WTC11 (cell line): ENCODE measurements around the gene SPSB3. TPM values are rescaled to one million over a fixed set of nuclear protein-coding genes. Genes with fewer than 3 reads are reported as not detected.

Experiments used
- ATAC-seq: fragments of 200-7000 bp; cut with Tn5 transposase; 2 replicates; pipeline ENCODE4 v1.10.0; 2021; ENCODE audit warnings: mild to moderate bottlenecking, moderate library complexity
- CTCF ChIA-PET: fragments of 300-600 bp; sonication (Branson Sonifier 250); formaldehyde crosslinking; loops from one replicate; lab custom pipeline; 2021; ENCODE audit warnings: antibody characterized with exemption; lab: Charles Lee
- POLR2A ChIA-PET: fragments of 350-600 bp; sonication (Branson Sonifier 250); formaldehyde crosslinking; loops from one replicate; lab custom pipeline; 2021; ENCODE audit warnings: antibody characterized with exemption; lab: Charles Lee
- DNase-seq: peaks from one replicate; pipeline ENCODE4 v3.0.0; 2021; ENCODE audit warnings: low spot score
- H3K27ac Mint-ChIP-seq: 2 replicates; pipeline ENCODE4 v1.8.0; 2021; ENCODE audit warnings: mixed read lengths
- H3K27me3 Mint-ChIP-seq: 2 replicates; pipeline ENCODE4 v1.8.0; 2021; ENCODE audit warnings: low read depth, mild to moderate bottlenecking, moderate library complexity, mixed read lengths
- H3K36me3 Mint-ChIP-seq: 2 replicates; pipeline ENCODE4 v1.8.0; 2021; ENCODE audit warnings: mixed read lengths
- H3K4me1 Mint-ChIP-seq: 2 replicates; pipeline ENCODE4 v1.8.0; 2022; ENCODE audit warnings: mixed read lengths
- H3K4me3 Mint-ChIP-seq: 2 replicates; pipeline ENCODE4 v1.8.0; 2021; ENCODE audit warnings: mild to moderate bottlenecking, moderate library complexity, mixed read lengths
- H3K9me3 Mint-ChIP-seq: 2 replicates; pipeline ENCODE4 v1.8.0; 2021; ENCODE audit warnings: mixed read lengths
- AR ChIP-seq: fragments of 250-450 bp; sonication (Bioruptor Pico); IDR thresholded peaks from 2 replicates; pipeline ENCODE4 v1.9.0; 2021; ENCODE audit warnings: mild to moderate bottlenecking
- FOXJ3 ChIP-seq: sonication (generic); formaldehyde crosslinking; IDR thresholded peaks from 2 replicates; pipeline ENCODE4 v1.9.0; 2021; ENCODE audit warnings: missing genetic modification reagents, mild to moderate bottlenecking, borderline replicate concordance
- FOXP1 ChIP-seq: sonication (generic); formaldehyde crosslinking; IDR thresholded peaks from 2 replicates; pipeline ENCODE4 v1.8.0; 2022; ENCODE audit warnings: missing genetic modification reagents, mild to moderate bottlenecking, moderate library complexity, borderline replicate concordance
- GTF2I ChIP-seq: fragments of 250-450 bp; sonication (Bioruptor Pico); conservative IDR thresholded peaks from 2 replicates; pipeline ENCODE4 v1.4.0; 2021; ENCODE audit warnings: mild to moderate bottlenecking
- IRF2 ChIP-seq: sonication (generic); formaldehyde crosslinking; IDR thresholded peaks from 2 replicates; pipeline ENCODE4 v1.8.0; 2022; ENCODE audit warnings: low read depth, missing genetic modification reagents, borderline replicate concordance
- NFE2L1 ChIP-seq: sonication (generic); formaldehyde crosslinking; IDR thresholded peaks from 2 replicates; pipeline ENCODE4 v1.8.1; 2023; ENCODE audit warnings: missing genetic modification reagents
- NR1H2 ChIP-seq: sonication (generic); formaldehyde crosslinking; IDR thresholded peaks from 2 replicates; pipeline ENCODE4 v1.9.0; 2021; ENCODE audit warnings: mild to moderate bottlenecking, moderate library complexity, missing genetic modification reagents
- NR3C1 ChIP-seq: sonication (generic); formaldehyde crosslinking; conservative IDR thresholded peaks from 2 replicates; pipeline ENCODE4 v1.8.1; 2023; ENCODE audit warnings: low read depth, mild to moderate bottlenecking, missing genetic modification reagents
- ZNF138 ChIP-seq: sonication (generic); formaldehyde crosslinking; conservative IDR thresholded peaks from 2 replicates; pipeline ENCODE4 v1.8.1; 2022; ENCODE audit warnings: mild to moderate bottlenecking, moderate library complexity, missing genetic modification reagents
- ZNF232 ChIP-seq: sonication (generic); formaldehyde crosslinking; IDR thresholded peaks from 2 replicates; pipeline ENCODE4 v1.8.0; 2022; ENCODE audit warnings: mild to moderate bottlenecking, missing genetic modification reagents
- ZNF396 ChIP-seq: fragments of 250-450 bp; sonication (Bioruptor Pico); IDR thresholded peaks from 2 replicates; pipeline ENCODE4 v1.8.0; 2021; ENCODE audit warnings: mild to moderate bottlenecking, moderate library complexity, borderline replicate concordance
- ZNF416 ChIP-seq: fragments of 250-450 bp; sonication (Bioruptor Pico); IDR thresholded peaks from 2 replicates; pipeline ENCODE4 v1.9.0; 2021; ENCODE audit warnings: mild to moderate bottlenecking, inconsistent platforms
- ZNF423 ChIP-seq: fragments of 250-450 bp; sonication (Bioruptor Pico); IDR thresholded peaks from 2 replicates; pipeline ENCODE4 v2.1.2; 2022; ENCODE audit warnings: mild to moderate bottlenecking, moderate library complexity
- total RNA-seq: library from RNA; stranded (reverse); gene quantifications from 3 replicates; pipeline ENCODE4 v1.2.3, GENCODE V29; 2021
- TF ChIP-seq, protein P1 (sequence below): sonication (generic); formaldehyde crosslinking; IDR thresholded peaks from 2 replicates; pipeline ENCODE4 v1.8.0; 2023; ENCODE audit warnings: missing genetic modification reagents
- TF ChIP-seq, protein P2 (sequence below): sonication (generic); formaldehyde crosslinking; IDR thresholded peaks from 2 replicates; pipeline ENCODE4 v1.8.1; 2022; ENCODE audit warnings: low read depth, mild to moderate bottlenecking, moderate library complexity, missing genetic modification reagents, borderline replicate concordance
- TF ChIP-seq, protein P3 (sequence below): sonication (generic); formaldehyde crosslinking; IDR thresholded peaks from 2 replicates; pipeline ENCODE4 v1.8.1; 2023; ENCODE audit warnings: mild to moderate bottlenecking, missing genetic modification reagents, moderate library complexity
- TF ChIP-seq, protein P4 (sequence below): sonication (generic); formaldehyde crosslinking; IDR thresholded peaks from 2 replicates; pipeline ENCODE4 v1.8.1; 2023; ENCODE audit warnings: mild to moderate bottlenecking, missing genetic modification reagents, borderline replicate concordance
- TF ChIP-seq, protein P5 (sequence below): sonication (generic); formaldehyde crosslinking; IDR thresholded peaks from 2 replicates; pipeline ENCODE4 v1.8.1; 2023; ENCODE audit warnings: mild to moderate bottlenecking, missing genetic modification reagents, moderate library complexity
- TF ChIP-seq, protein P6 (sequence below): sonication (generic); formaldehyde crosslinking; IDR thresholded peaks from 2 replicates; pipeline ENCODE4 v1.8.0; 2022; ENCODE audit warnings: mild to moderate bottlenecking, missing genetic modification reagents
- TF ChIP-seq, protein P7 (sequence below): fragments of 250-450 bp; sonication (Bioruptor Pico); IDR thresholded peaks from 2 replicates; pipeline ENCODE4 v1.9.0; 2021; ENCODE audit warnings: mild to moderate bottlenecking, borderline replicate concordance

SPSB3 gene
- total RNA-seq, 1 experiment from 2014 or later: 32.8 TPM

- CTCF ChIA-PET: interaction anchor here (1.2 to 1.3 kb wide), 2 partner anchors 13 to 239 kb away, joined by 3 read pairs; no protein-coding TSS in a partner anchor
- DNase-seq (no peak), ATAC-seq (no peak)
- POLR2A ChIA-PET: no interaction called here
- no peaks in the 10 kb centered on the region; the same call in 1 of the 2 replicates for H3K27me3 Mint-ChIP-seq
- H3K4me1 Mint-ChIP-seq: peaks cover 7% of the 10 kb centered on the region
- H3K4me3 Mint-ChIP-seq: no peak overlapping the region
- H3K36me3 Mint-ChIP-seq: peaks cover 4% of the 10 kb centered on the region
- no peak for TF ChIP-seq GTF2I (CRISPR knock-in tag)
- no peak for TF ChIP-seq ZNF232
- TF ChIP-seq FOXJ3 (CRISPR knock-in tag): no peak
- TF ChIP-seq, protein P1, sequence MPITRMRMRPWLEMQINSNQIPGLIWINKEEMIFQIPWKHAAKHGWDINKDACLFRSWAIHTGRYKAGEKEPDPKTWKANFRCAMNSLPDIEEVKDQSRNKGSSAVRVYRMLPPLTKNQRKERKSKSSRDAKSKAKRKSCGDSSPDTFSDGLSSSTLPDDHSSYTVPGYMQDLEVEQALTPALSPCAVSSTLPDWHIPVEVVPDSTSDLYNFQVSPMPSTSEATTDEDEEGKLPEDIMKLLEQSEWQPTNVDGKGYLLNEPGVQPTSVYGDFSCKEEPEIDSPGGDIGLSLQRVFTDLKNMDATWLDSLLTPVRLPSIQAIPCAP (CRISPR knock-in tag): no peak
- no peak for TF ChIP-seq IRF2
- no peak for TF ChIP-seq NR1H2 (CRISPR knock-in tag)
- TF ChIP-seq NFE2L1 (CRISPR knock-in tag): no peak
- TF ChIP-seq ZNF138 (CRISPR knock-in tag): no peak
- no peak for TF ChIP-seq NR3C1 (CRISPR knock-in tag)
- TF ChIP-seq AR (CRISPR knock-in tag): no peak
- no peak for TF ChIP-seq ZNF396 (CRISPR knock-in tag)
- TF ChIP-seq, protein P2, sequence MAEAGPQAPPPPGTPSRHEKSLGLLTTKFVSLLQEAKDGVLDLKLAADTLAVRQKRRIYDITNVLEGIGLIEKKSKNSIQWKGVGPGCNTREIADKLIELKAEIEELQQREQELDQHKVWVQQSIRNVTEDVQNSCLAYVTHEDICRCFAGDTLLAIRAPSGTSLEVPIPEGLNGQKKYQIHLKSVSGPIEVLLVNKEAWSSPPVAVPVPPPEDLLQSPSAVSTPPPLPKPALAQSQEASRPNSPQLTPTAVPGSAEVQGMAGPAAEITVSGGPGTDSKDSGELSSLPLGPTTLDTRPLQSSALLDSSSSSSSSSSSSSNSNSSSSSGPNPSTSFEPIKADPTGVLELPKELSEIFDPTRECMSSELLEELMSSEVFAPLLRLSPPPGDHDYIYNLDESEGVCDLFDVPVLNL (CRISPR knock-in tag): no peak
- TF ChIP-seq, protein P3, sequence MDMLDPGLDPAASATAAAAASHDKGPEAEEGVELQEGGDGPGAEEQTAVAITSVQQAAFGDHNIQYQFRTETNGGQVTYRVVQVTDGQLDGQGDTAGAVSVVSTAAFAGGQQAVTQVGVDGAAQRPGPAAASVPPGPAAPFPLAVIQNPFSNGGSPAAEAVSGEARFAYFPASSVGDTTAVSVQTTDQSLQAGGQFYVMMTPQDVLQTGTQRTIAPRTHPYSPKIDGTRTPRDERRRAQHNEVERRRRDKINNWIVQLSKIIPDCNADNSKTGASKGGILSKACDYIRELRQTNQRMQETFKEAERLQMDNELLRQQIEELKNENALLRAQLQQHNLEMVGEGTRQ (CRISPR knock-in tag): no peak
- TF ChIP-seq ZNF416 (CRISPR knock-in tag): no peak
- TF ChIP-seq, protein P4, sequence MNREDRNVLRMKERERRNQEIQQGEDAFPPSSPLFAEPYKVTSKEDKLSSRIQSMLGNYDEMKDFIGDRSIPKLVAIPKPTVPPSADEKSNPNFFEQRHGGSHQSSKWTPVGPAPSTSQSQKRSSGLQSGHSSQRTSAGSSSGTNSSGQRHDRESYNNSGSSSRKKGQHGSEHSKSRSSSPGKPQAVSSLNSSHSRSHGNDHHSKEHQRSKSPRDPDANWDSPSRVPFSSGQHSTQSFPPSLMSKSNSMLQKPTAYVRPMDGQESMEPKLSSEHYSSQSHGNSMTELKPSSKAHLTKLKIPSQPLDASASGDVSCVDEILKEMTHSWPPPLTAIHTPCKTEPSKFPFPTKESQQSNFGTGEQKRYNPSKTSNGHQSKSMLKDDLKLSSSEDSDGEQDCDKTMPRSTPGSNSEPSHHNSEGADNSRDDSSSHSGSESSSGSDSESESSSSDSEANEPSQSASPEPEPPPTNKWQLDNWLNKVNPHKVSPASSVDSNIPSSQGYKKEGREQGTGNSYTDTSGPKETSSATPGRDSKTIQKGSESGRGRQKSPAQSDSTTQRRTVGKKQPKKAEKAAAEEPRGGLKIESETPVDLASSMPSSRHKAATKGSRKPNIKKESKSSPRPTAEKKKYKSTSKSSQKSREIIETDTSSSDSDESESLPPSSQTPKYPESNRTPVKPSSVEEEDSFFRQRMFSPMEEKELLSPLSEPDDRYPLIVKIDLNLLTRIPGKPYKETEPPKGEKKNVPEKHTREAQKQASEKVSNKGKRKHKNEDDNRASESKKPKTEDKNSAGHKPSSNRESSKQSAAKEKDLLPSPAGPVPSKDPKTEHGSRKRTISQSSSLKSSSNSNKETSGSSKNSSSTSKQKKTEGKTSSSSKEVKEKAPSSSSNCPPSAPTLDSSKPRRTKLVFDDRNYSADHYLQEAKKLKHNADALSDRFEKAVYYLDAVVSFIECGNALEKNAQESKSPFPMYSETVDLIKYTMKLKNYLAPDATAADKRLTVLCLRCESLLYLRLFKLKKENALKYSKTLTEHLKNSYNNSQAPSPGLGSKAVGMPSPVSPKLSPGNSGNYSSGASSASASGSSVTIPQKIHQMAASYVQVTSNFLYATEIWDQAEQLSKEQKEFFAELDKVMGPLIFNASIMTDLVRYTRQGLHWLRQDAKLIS (CRISPR knock-in tag): no peak
- TF ChIP-seq ZNF423 (CRISPR knock-in tag): no peak
- TF ChIP-seq, protein P5, sequence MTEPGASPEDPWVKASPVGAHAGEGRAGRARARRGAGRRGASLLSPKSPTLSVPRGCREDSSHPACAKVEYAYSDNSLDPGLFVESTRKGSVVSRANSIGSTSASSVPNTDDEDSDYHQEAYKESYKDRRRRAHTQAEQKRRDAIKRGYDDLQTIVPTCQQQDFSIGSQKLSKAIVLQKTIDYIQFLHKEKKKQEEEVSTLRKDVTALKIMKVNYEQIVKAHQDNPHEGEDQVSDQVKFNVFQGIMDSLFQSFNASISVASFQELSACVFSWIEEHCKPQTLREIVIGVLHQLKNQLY (CRISPR knock-in tag): no peak
- TF ChIP-seq, protein P6, sequence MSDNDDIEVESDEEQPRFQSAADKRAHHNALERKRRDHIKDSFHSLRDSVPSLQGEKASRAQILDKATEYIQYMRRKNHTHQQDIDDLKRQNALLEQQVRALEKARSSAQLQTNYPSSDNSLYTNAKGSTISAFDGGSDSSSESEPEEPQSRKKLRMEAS: no peak
- TF ChIP-seq, protein P7, sequence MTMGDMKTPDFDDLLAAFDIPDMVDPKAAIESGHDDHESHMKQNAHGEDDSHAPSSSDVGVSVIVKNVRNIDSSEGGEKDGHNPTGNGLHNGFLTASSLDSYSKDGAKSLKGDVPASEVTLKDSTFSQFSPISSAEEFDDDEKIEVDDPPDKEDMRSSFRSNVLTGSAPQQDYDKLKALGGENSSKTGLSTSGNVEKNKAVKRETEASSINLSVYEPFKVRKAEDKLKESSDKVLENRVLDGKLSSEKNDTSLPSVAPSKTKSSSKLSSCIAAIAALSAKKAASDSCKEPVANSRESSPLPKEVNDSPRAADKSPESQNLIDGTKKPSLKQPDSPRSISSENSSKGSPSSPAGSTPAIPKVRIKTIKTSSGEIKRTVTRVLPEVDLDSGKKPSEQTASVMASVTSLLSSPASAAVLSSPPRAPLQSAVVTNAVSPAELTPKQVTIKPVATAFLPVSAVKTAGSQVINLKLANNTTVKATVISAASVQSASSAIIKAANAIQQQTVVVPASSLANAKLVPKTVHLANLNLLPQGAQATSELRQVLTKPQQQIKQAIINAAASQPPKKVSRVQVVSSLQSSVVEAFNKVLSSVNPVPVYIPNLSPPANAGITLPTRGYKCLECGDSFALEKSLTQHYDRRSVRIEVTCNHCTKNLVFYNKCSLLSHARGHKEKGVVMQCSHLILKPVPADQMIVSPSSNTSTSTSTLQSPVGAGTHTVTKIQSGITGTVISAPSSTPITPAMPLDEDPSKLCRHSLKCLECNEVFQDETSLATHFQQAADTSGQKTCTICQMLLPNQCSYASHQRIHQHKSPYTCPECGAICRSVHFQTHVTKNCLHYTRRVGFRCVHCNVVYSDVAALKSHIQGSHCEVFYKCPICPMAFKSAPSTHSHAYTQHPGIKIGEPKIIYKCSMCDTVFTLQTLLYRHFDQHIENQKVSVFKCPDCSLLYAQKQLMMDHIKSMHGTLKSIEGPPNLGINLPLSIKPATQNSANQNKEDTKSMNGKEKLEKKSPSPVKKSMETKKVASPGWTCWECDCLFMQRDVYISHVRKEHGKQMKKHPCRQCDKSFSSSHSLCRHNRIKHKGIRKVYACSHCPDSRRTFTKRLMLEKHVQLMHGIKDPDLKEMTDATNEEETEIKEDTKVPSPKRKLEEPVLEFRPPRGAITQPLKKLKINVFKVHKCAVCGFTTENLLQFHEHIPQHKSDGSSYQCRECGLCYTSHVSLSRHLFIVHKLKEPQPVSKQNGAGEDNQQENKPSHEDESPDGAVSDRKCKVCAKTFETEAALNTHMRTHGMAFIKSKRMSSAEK: no peak
- TF ChIP-seq FOXP1: no peak
- H3K9me3 Mint-ChIP-seq: no peaks in the 10 kb centered on the region
- H3K27ac Mint-ChIP-seq: no peak overlapping the region
These were observed 5.4 kb downstream of the SPSB3 start for GRCh38 chr16:1776991-1777374.
